Hepatic stellate cell (primary cell): ENCODE data around the gene HSPD1.
"Not testable (repeated sequence)": the region's sequence is repeated elsewhere in the genome, so short reads cannot be mapped to it uniquely, and the experiment has no call there.

Experiments
- DNase-seq: peaks from one replicate; pipeline ENCODE4 v3.0.0; 2011; ENCODE audit warnings: low spot score

Gene HSPD1

GRCh38 chr2:197496695-197497094 is 2.9 kb downstream of the HSPD1 start:
- no peak for DNase-seq

DNA sequence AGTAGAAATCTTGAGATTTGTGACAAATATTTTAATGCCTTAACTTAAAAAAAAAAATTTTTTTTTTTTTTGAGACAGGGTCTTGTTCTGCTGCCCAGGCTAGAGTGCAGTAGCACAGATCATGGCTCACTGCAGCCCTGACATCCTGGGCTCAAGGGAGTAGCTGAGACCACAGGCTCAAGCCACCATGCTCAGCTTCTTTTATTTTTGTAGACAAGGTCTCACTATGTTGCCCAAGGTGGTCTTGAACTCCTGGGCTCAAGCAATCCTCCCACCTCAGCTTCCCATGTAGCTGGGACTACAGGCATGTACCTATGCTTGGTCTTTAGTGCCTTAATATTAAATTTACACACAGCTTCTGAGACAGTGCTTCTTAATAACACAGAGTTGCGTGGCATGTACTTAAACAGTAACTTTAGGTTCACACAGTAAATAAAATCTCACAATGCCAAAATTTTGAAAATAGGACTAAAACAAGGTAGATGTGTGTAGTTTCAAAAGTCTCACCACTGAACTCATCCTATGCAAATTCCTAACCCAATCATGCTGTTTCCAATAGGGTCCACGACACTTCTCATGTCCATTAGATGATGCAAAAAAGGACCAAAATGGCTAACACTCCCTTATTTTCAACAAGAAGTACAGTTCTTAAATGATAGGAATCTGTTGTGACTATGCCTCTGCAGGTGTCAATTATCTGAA is 4.1 kb downstream of the HSPD1 start:
- no peak for DNase-seq

- DNase-seq, result no peak
Measured at GRCh38 chr2:197487385-197487784, 12.3 kb downstream of the HSPD1 start.

- no peak for DNase-seq
Measured at GRCh38 chr2:197486175-197486574, 13.5 kb downstream of the HSPD1 start.

DNA sequence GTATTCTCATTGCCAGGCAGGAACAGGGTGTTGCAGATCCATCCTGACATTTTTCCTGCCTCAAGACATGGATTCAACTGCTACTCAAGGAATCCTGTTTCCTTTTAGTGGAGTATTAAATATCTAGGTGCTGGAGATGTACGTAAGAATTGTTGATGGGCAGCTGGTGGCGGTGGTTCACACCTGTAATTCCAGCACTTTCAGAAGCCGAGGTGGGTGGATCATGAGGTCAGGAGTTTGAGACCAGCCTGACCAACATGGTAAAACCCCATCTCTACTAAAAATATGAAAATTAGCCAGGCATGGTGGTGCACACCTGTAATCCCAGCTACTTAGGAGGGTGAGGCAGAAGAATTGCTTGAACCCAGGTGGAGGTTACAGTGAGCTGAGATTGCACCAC is 15.4 kb downstream of the HSPD1 start:
- DNase-seq, result not testable (repeated sequence)

DNA sequence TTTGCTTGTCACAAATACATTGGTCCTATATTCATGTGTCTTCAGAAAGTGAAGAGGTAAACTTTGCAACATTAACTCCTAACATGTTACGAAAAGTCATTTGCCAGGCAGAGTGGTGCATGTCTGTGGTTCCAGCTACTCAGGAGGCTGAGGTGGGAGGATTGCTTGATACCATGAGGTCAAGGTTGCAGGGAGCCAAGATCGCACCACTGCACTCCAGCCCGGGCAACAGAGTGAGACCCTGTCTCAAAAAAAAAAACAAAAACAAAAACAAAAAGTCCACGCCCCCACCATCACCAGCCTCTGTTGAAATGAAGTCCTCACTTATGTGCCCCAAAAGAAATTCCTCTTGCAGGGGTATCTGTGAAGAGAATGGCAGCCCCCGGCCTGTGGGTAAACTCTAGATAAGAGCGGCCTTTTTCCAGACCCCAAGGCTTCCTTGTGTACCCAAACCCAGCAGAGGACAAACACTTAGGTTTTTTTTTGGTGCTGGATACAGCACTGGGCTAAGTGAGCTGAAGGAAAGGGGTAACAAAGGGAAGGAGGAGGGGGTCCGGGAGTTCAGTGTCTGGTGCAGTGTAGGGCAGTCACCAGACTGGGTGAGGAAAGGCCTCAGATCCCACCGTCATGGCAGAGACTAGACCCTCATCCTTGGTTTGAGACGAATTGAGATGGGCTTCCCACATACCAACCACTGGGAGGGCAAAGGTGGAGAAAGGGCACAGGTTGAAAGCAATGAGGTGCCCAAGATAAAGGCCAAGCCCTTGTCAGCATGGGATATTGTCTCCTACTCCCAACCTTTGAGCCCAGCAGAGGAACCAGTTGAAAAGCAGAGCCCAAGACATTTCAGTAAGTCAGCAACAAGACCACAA is 19.2 kb downstream of the HSPD1 start:
- no peak for DNase-seq

- DNase-seq, result no peak
Measured at GRCh38 chr2:197477797-197478196, 21.8 kb downstream of the HSPD1 start.

DNA sequence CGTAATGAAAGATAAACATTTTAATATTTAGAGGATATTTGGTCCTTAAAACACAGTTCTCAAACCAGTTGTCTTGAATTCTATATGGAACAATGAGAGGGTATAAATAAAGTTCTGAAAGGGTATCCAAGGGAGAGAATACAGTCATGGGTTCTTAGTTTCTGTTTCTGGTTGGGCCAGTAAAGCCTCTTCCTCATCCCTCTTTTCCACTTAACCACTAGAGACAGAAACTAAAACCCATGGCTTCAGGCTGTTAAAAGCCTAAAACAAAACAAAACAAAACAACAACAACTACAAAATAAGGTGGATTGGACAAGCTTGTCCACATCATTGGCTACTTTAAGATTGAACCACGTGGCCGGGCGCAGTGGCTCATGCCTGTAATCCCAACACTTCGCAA is 27.5 kb downstream of the HSPD1 start:
- no peak for DNase-seq

DNA sequence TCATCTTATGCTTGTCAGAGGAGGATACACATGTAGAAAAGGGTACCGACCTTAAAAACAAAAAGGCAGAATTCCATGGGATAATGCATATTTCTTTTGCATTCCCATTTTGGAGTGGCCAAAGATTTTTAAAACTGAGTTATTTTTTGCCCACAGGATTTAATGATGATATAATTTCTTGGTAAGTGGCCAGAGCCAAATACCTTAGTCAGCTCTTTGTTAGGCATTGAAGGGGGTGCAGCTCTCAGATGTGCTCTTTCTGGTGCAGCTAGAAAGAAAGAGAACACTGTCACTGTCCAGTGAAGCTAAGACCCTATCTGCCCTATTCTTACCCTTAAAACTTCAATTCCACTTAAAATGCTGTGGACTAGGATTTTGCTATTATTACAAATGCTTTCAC is 35.5 kb downstream of the HSPD1 start:
- DNase-seq, result no peak

DNA sequence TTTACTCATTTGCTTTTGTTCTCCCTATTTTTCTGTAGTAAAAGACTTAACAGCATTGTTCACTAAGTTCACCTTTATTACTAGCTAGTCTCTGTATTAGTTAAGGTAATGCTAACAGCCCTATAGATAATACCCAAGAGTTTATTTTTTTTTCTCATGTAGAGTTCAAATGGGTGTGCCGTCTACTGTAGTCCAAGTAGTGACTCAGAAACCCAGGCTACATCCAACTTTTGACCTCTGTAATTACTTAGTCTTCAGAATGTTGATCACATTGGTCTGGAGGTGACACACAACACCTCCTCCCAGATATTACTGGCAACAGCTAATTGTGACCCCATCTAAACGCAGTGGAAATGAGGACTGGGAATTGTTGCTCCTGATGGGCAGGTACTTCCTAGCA is 38.6 kb downstream of the HSPD1 start:
- no peak for DNase-seq

- DNase-seq, result no peak
Measured at GRCh38 chr2:197460649-197461048, 39.0 kb downstream of the HSPD1 start.

DNA sequence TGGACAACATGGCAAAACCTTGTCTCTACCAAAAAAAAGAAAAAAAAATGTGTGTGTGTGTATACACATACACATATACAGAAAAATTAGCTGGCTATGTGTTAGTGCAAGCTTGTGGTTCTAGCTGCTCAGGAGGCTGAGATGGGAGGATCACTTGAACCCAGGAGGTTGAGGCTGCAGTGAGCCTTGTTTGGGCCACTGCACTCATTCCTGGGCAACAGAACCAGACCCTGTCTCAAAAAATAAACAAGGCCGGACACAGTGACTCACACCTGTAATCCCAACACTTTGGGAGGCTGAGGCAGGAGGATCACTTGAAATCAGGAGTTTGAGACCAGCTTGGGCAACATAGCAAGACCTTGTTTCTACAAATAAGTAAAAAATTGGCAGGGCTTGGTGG is 44.2 kb downstream of the HSPD1 start:
- no peak for DNase-seq

GRCh38 chr2:197454923-197455322 is 44.7 kb downstream of the HSPD1 start:
- DNase-seq, result no peak

DNA sequence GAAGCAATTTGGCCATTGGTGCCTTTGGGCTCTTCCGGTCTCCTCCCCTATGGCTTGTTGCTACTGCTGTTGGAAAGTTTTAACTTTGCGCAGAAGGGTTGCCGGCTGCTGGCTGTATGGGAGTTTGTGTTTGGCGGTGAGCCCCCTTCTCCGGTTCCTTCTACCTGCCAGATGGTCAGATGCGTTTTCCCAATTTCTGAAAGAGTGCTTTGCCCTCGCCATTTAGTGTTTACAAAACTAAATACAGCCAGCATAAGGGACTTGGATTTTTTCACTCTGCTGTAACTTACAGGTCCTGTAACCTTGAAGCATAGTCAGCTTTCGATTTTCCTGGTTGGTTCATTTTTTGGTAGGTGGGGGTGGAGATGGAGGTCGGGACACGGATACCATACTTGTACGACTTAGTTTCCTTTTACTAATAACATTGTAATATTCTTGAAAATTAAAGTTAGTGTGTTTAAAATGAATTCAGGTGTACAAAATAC is 45.7 kb downstream of the HSPD1 start:
- peak; percentile 77 for DNase-seq

GRCh38 chr2:197453123-197453913 is 46.3 kb downstream of the HSPD1 start, which contains the start of gene COQ10B:
COQ10B (plus strand) TSS chr2:197453552; CDS start chr2:197453561, 9 bp downstream.
- DNase-seq, result peak; percentile 98

GRCh38 chr2:197452754-197453122 is 46.9 kb downstream of the HSPD1 start:
- no peak for DNase-seq

GRCh38 chr2:197450935-197451358 is 48.7 kb downstream of the HSPD1 start:
- not testable (repeated sequence) for DNase-seq

DNA sequence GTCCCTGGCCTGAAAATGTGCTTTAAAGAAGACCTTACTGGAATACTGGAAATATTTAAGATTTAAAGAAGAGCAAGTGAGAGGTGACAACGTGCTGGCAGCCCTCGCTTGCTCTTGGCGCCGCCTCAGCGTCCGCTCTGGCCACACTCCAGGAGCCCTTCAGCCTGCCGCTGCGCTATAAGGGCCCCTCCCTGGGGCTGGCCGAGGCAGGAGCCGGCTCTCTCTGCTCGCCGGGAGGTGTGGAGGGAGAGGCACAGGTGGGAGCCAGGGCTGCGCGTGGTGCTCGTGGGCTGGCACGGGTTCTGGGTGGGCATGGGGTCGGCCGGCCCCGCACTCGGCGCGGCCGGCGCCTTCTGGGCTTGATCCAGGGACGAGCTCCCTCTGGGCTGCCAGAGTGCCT is 49.2 kb downstream of the HSPD1 start:
- DNase-seq, result no peak

GRCh38 chr2:197446844-197447243 is 52.8 kb downstream of the HSPD1 start:
- no peak for DNase-seq

DNA sequence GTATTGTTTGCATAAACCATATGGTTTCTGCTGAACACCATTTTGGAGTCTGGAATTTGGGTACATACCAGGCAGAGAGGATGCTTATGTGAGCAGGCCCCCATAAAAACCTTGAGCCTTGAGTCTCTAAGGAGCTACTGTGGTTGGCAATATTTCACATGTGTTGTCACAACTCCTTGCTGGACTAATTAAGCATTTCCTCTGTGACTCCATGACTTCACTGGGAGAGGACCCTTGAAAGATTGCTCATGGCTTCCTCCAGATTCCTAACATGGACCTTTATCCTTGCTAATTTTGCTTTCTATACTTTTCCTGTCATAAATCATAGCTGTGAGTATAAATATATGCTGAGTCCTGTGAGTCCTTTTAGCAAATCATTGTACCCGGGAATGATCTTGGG is 53.9 kb downstream of the HSPD1 start:
- DNase-seq, result no peak

GRCh38 chr2:197442857-197443256 is 56.8 kb downstream of the HSPD1 start:
- DNase-seq, result no peak

- DNase-seq, result no peak
Measured at GRCh38 chr2:197437380-197437779, 62.3 kb downstream of the HSPD1 start.
